Motor neuron (in vitro differentiated cells): ENCODE results near the gene LRWD1. TPM values are rescaled to one million over a fixed set of nuclear protein-coding genes. Genes with fewer than 3 reads are reported as not detected.
A peak's percentile ranks its signal among the peaks of the same experiment; 100 is the strongest.
"Not testable (repeated sequence)": the region's sequence is repeated elsewhere in the genome, so short reads cannot be mapped to it uniquely, and the experiment has no call there.

Experiments used
- ATAC-seq, 8 experiments: fragments of 200-7000 bp; cut with Tn5 transposase; replicated peaks in 6 of 8; 2 replicates each; pipeline ENCODE4 v1.8.0; 2021; ENCODE audit warnings: mild to moderate bottlenecking in 8 of 8, moderate library complexity in 8 of 8
- H3K27ac ChIP-seq, 2 donors: fragments of 250-450 bp; sonication (Bioruptor Pico); 2 replicates each; pipeline ENCODE4 v1.9.0; 2021; ENCODE audit warnings: antibody characterized with exemption in 2 of 2, mild to moderate bottlenecking in 2 of 2, moderate library complexity in 1 of 2
- H3K4me1 ChIP-seq, 2 donors: fragments of 250-450 bp; sonication (Bioruptor Pico); replicated peaks in 1 of 2; 2 replicates each; pipeline ENCODE4 v1.6.1; 2021; ENCODE audit warnings: antibody characterized with exemption in 2 of 2, mild to moderate bottlenecking in 2 of 2, moderate library complexity in 1 of 2
- H3K4me3 ChIP-seq, 5 donors: fragments of 250-450 bp; sonication (Bioruptor Pico); 2 replicates each; pipeline ENCODE4 v1.9.0; 2021; ENCODE audit warnings: antibody characterized with exemption in 5 of 5, mild to moderate bottlenecking in 5 of 5, moderate library complexity in 4 of 5
- WGBS, 10 experiments: fragments of 450-650 bp; shearing (Covaris generic); methylation state at CpG; one replicate each; pipeline ENCODE4 v1.0.0; 2022; 5-methylcytosine and 5-hydroxymethylcytosine counted together
- in situ Hi-C, 9 experiments: fragments of 400-800 bp; cut with MboI; loops; one replicate each; pipeline ENCODE4 v1.15.0; 2021; ENCODE audit warnings: low sequenced_read_pairs in 9 of 9, low pct_unique_long_range_greater_than_20kb in 2 of 9; ENCODE audit not compliant: unreplicated experiment in 9 of 9
- total RNA-seq, 8 experiments: library from RNA; unstranded; fragments of 300-600 nt; gene quantifications; 2 replicates each; pipeline versions ENCODE4 v1.2.3 to v1.2.4, GENCODE V29; 2022

Gene LRWD1
- total RNA-seq, 8 experiments from 2014 or later: 9.1 to 23.5 (median 17.9) TPM

- WGBS, 10 experiments: 57 to 100% methylated on average over 1 to 2 of the region's 14 CpGs; no CpG with 5 or more reads in 8 of the 10 experiments
- Histone ChIP-seq H3K4me3 (no peak overlapping the region), H3K4me1 (peaks cover 9 to 10% of the 10 kb centered on the region in 2 donors), H3K27ac (no peak overlapping the region)
- in situ Hi-C loops: no loop called here
- no peak for ATAC-seq
Observed at GRCh38 chr7:102447311-102447710, 17.5 kb upstream of the LRWD1 start.

DNA sequence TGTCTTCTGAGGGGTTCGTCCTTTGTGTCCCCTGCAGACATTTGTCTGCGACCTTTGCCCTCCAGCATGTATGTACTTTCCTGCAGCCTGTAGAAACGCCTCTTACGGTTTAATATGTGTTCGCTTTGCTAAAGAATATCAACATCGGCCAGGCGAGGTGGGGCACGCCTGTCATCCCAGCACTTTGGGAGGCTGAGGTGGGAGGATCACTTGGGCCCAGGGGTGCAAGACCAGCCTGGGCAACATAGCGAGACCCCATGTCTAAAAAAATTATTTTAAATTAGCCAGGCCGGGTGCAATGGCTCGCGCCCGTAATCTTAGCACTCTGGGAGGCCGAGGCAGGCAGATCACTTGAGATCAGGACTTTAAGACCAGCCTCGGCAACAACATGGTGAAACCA, 15.6 kb upstream of the LRWD1 start:
- no peak for ATAC-seq
- H3K4me3 ChIP-seq: no peak overlapping the region
- H3K27ac ChIP-seq: no peak overlapping the region
- WGBS, 10 experiments: 91 to 100% (median 96%) methylated on average over 2 to 11 of the region's 15 CpGs; no CpG with 5 or more reads in 6 of the 10 experiments
- peaks cover 9 to 10% of the 10 kb centered on the region in 2 donors for H3K4me1 ChIP-seq
- in situ Hi-C loops: no loop called here

DNA sequence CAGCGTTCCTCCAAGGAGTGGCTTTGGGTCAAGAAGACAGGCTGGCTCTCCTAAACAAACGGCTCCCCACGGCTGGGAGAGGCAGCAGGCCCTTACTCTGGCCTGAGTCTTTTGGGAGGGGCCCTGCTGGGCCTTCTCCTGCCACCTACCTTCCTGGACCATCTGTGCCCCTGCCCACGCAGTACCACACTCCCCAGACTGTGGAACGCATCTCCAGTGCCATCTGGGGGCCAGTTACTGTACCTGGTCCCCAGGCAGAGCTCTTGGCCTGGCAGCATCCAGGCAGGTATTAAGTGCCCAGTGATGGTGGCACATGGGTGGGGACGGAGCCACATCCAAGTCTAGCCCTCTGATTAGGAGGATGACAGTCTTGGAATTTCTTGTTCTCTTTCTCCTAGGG, 14.5 kb upstream of the LRWD1 start:
- ATAC-seq: peak in 2 of 8 experiments; percentile 14 to 42
- no peak overlapping the region for H3K4me3 ChIP-seq
- 68 to 100% (median 93%) methylated on average over 1 to 3 of the region's 6 CpGs; no CpG with 5 or more reads in 3 of the 10 experiments for WGBS, 10 experiments
- peaks cover 9 to 10% of the 10 kb centered on the region in 2 donors for H3K4me1 ChIP-seq
- in situ Hi-C loops: no loop called here
- no peak overlapping the region for H3K27ac ChIP-seq

DNA sequence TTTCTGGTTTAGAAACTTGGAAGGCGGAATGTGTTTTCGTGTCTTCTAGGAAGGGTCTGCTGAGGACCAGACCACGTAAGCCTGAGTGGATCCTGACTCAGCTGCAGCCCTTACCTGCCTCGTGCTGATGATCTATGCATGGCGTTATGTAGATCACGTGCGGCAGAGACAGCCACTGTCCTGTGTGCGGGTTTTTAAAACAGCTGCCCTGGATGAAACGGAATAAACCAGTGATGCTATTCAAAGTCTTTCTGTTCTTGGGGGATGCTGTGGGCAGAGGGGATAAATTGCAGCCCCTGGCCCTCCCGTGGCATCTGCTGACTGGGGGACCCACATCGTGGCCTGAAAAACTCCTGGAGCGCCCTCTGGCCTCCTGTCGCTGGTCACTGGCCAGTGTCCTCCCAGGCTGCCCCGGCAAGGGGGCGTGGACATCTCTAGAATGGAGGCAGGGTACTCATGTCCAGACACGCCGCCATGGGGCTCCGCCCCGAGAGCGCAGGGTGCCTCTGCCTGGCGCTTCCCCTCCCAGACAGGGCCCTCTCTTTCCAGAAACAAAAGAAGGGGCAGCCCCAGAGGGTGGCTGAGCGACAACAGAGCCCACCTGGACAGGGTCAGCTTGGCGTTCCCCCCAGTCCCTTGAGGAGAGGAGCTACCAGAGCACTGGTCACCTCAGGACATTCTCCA, 13.3 kb upstream of the LRWD1 start:
- Histone ChIP-seq H3K4me1 (peaks cover 9 to 10% of the 10 kb centered on the region in 2 donors), H3K27ac (peak overlapping the region; percentile 38 to 57), H3K4me3 (peak overlapping the region in 1 of 5 donors; percentile 10)
- WGBS, 10 experiments: 0 to 81% (median 52%) methylated on average over 1 to 6 of the region's 23 CpGs; no CpG with 5 or more reads in 4 of the 10 experiments
- peak; percentile 51 to 93 (median 86) for ATAC-seq
- in situ Hi-C loops: no loop called here

GRCh38 chr7:102452451-102452850, 12.3 kb upstream of the LRWD1 start:
- ATAC-seq: no peak
- Histone ChIP-seq H3K27ac (no peak overlapping the region), H3K4me3 (no peak overlapping the region), H3K4me1 (peaks cover 9 to 10% of the 10 kb centered on the region in 2 donors)
- whole genome bisulfite sequencing, 10 experiments: 90 to 100% (median 100%) methylated on average over 1 to 6 of the region's 6 CpGs; no CpG with 5 or more reads in 4 of the 10 experiments
- in situ Hi-C loops: no loop called here

DNA sequence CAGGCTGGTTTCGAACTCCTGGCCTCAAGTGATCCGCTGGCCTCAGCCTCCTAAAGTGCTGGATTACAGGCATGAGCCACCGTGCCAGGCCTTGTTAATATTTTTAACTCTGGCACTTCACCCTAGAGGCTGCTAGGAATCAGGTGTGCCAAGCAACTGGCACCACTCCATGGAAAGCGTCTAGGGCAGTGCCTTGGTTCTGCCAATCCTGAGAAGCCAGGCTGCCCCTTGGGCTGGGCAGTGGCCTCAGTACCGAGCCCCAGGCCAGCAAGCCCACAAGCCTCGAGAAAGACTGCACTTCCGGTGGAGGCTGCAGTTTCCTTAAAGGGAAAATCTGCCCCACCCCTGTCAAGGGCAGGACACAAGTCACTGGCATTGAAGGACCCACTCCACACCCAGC, 11.5 kb upstream of the LRWD1 start:
- 67 to 100% (median 94%) methylated on average over 1 to 6 of the region's 7 CpGs; no CpG with 5 or more reads in 5 of the 10 experiments for WGBS, 10 experiments
- in situ Hi-C loops: no loop called here
- ATAC-seq: no peak
- H3K4me1 ChIP-seq: peaks cover 9 to 10% of the 10 kb centered on the region in 2 donors
- no peak overlapping the region for H3K4me3 ChIP-seq
- H3K27ac ChIP-seq: no peak overlapping the region

DNA sequence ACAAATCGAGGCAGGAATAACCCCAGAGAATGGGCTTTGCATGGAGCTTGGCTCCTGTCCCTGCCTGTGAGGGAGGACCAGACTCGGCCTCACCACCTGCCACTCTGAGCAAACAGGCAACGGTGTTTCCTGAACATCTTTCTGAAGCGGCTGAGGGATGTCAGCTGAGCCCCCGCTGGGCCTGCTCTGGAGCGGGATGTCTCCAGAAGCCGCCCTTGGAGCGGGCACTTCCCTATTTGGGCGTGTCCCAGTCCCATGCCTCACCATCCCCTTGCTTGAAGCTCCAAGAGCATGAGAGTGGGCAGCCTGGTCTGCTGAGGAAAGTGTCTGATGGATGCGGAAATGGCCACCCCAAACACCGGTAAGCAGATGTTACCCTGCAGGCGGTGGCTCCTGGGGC, 10.3 kb upstream of the LRWD1 start:
- Histone ChIP-seq H3K4me3 (no peak overlapping the region), H3K4me1 (peaks cover 9 to 10% of the 10 kb centered on the region in 2 donors), H3K27ac (no peak overlapping the region)
- in situ Hi-C loops: no loop called here
- peak in 1 of 8 experiments; percentile 13 for ATAC-seq
- WGBS, 10 experiments: 60 to 71% (median 63%) methylated on average over 2 to 6 of the region's 12 CpGs; no CpG with 5 or more reads in 6 of the 10 experiments

DNA sequence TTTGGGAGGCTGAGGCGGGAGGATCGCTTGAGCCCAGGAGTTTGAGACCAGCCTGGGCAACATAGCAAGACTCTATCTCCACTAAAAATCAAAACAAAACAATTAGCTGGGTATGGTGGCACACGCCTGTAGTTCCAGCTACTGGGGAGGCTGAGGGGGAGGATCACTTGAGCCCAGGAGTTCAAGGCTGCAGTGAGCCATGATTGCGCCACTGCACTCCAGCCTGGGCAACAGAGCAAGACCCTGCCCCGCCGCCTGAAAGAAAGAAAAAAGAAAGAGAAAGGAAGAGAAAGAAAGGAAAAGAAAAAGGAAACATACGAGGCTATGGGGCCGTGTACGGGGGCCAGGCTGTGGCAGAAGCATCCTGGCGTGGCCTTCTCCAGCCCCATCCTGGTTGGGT, 9.9 kb upstream of the LRWD1 start:
- peaks cover 9 to 10% of the 10 kb centered on the region in 2 donors for H3K4me1 ChIP-seq
- in situ Hi-C loops, ATAC-seq, H3K27ac ChIP-seq, H3K4me3 ChIP-seq: not testable (repeated sequence)
- WGBS, 10 experiments: 86 to 100% (median 96%) methylated on average over 1 to 8 of the region's 10 CpGs

DNA sequence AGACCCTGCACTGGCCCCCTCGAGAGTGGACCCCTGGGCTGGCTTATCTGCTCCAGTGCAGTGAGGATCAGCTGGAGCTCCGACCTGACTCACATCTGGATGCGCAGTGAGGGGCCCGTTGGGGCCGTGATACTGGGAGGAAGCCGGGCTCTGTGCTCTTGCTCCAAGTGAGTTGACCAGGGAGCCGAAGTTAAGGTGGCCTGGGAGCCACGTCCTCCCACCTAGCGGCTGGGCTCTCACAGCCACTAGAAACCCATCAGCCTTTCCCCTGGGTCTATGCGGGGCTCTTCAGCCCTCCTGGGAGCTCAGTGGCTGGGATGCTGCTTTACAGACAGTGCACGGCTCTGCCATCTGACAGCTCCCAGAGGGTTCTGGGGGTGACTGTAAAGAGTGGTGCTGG, 9.2 kb upstream of the LRWD1 start:
- H3K4me3 ChIP-seq: no peak overlapping the region
- peaks cover 9 to 10% of the 10 kb centered on the region in 2 donors for H3K4me1 ChIP-seq
- 92 to 100% (median 94%) methylated on average over 2 to 3 of the region's 11 CpGs; no CpG with 5 or more reads in 7 of the 10 experiments for WGBS, 10 experiments
- H3K27ac ChIP-seq: no peak overlapping the region
- in situ Hi-C loops: no loop called here
- no peak for ATAC-seq

- ATAC-seq: no peak
Observed at GRCh38 chr7:102456327-102456726, 8.5 kb upstream of the LRWD1 start.

GRCh38 chr7:102457352-102457924, 7.3 kb upstream of the LRWD1 start:
- Histone ChIP-seq H3K4me1 (no peaks in the 10 kb centered on the region), H3K4me3 (no peak overlapping the region), H3K27ac (no peak overlapping the region)
- in situ Hi-C loops: no loop called here
- ATAC-seq: peak in 4 of 8 experiments; percentile 7 to 25 (median 12)
- WGBS, 10 experiments: 94 to 100% (median 98%) methylated on average over 1 to 13 of the region's 40 CpGs; no CpG with 5 or more reads in 6 of the 10 experiments

More at GRCh38 chr7:102456327-102456726, 8.5 kb upstream of the LRWD1 start:
- 44 to 100% (median 96%) methylated on average over 1 to 6 of the region's 10 CpGs; no CpG with 5 or more reads in 4 of the 10 experiments for WGBS, 10 experiments
- Histone ChIP-seq H3K27ac (no peak overlapping the region), H3K4me1 (peaks cover 6% of the 10 kb centered on the region in 2 donors), H3K4me3 (no peak overlapping the region)
- in situ Hi-C loops: no loop called here

DNA sequence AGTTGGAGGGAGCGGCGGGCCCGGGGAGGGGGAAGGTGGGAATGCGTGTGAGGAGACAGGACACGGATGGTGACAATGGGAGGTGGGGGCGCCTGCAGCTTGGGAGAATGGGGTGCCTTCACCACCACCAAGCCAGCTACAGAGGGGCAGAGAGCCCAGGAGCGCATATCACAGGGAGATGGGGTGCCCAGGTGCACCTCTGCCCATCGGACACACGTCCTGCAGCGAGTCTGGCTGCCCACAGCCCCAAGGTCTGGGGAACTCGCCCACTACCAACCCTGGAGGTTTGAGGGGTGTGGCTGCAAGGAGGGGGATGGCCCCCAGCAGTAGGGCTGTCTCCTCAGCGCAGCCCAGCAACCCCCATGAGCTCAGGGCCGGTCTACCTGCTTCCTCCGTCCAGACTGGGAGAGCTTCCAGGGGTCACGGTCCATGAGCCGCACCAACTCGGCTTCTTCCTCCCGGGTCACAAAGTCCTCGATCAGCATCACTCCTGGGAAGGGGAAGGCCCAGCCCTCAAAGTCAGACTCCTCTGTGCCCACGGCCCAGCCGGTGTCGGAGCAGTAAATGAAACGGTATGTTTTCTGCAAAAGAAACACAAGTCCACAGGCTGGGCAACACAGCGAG, 5.5 kb upstream of the LRWD1 start:
- no peak overlapping the region for H3K4me3 ChIP-seq
- in situ Hi-C loops: no loop called here
- H3K4me1 ChIP-seq: peaks cover 5% of the 10 kb centered on the region in 2 donors
- H3K27ac ChIP-seq: no peak overlapping the region
- WGBS, 10 experiments: 93 to 100% (median 100%) methylated on average over 1 to 5 of the region's 24 CpGs; no CpG with 5 or more reads in 5 of the 10 experiments
- peak in 1 of 8 experiments; percentile 9 for ATAC-seq

GRCh38 chr7:102460467-102460866, 4.3 kb upstream of the LRWD1 start:
- ATAC-seq: no peak
- peaks cover 5 to 6% of the 10 kb centered on the region in 2 donors for H3K4me1 ChIP-seq
- no peak overlapping the region for H3K4me3 ChIP-seq
- in situ Hi-C loops: no loop called here
- 73 to 100% (median 88%) methylated on average over 2 to 5 of the region's 8 CpGs; no CpG with 5 or more reads in 5 of the 10 experiments for WGBS, 10 experiments
- H3K27ac ChIP-seq: no peak overlapping the region
